ENCODE data around the gene COL4A5. TPM values are rescaled to one million over a fixed set of nuclear protein-coding genes. Genes with fewer than 3 reads are reported as not detected.

COL4A5 gene
- total and polyA plus RNA-seq, 5 donors = 14.4 to 30.8 (median 22.4) TPM

Other genes with a start within 250 kb of the COL4A5 start
- 10 to 100 TPM in 3 of 4 donors, 1 to 10 TPM in 1; 7.4 to 18.1 (median 14.4) TPM for gene COL4A6, start 1.4 kb upstream of the COL4A5 start, total RNA-seq
- 7.0 TPM for gene COL4A6, start 1.4 kb upstream of the COL4A5 start, polyA plus RNA-seq

Data from right cardiac atrium (tissue), 5 donors.